ENCODE measurements around the gene DPF3.

- TF ChIP-seq EZH2 (IDR thresholded peaks at IDR 0.05; ENCODE audit: insufficient read depth, poor library complexity, severe bottlenecking) (no peak), EZH2phosphoT487 (IDR thresholded peaks at IDR 0.05; ENCODE audit: insufficient read depth, low read depth) (no peak)
Observed at GRCh38 chr14:72610831-72611200, 283.1 kb downstream of the DPF3 start.

Measured in GM23248 (cell line).